Cardiac muscle cell (in vitro differentiated cells and primary cell): ENCODE data around the gene ARPC4. TPM values are rescaled to one million over a fixed set of nuclear protein-coding genes. Genes with fewer than 3 reads are reported as not detected.

Source experiments
- DNase-seq, 2 donors: peaks; one replicate each; pipeline versions ENCODE4 v3.0.0 to v3.0.0-alpha.2; 2010 to 2017; ENCODE audit warnings: low read depth in 1 of 2, low spot score in 1 of 2
- H3K27ac ChIP-seq: fragments of 200-600 bp; sonication (generic); 2 replicates; pipeline ENCODE4 v1.5.1; 2016
- H3K27me3 ChIP-seq: fragments of 200-600 bp; sonication (generic); 2 replicates; pipeline ENCODE4 v1.6.0; 2016; ENCODE audit warnings: control low read depth
- H3K36me3 ChIP-seq: fragments of 200-600 bp; sonication (generic); 2 replicates; pipeline ENCODE4 v1.5.1; 2016; ENCODE audit warnings: control low read depth
- H3K4me1 ChIP-seq: fragments of 200-600 bp; sonication (generic); 2 replicates; pipeline ENCODE4 v1.8.1; 2017; ENCODE audit warnings: low read depth, mild to moderate bottlenecking, mixed run types
- H3K4me3 ChIP-seq: fragments of 200-600 bp; sonication (generic); 2 replicates; pipeline ENCODE4 v1.5.1; 2016; ENCODE audit warnings: mild to moderate bottlenecking
- H3K9me3 ChIP-seq: fragments of 200-600 bp; sonication (generic); 2 replicates; pipeline ENCODE4 v1.5.1; 2017; ENCODE audit warnings: low read depth, mild to moderate bottlenecking, control low read depth
- CTCF ChIP-seq: IDR thresholded peaks from 2 replicates; pipeline ENCODE4 v1.5.1; 2012; ENCODE audit warnings: low read depth, mild to moderate bottlenecking, low read length
- polyA plus RNA-seq: library from polyadenylated mRNA; unstranded; fragments of >200 nt; fragmentation: Nextera tagmentation; extraction: Ambion mirVana; gene quantifications from 2 replicates; pipeline ENCODE4 v1.2.1, GENCODE V29; 2016
- total RNA-seq: library from RNA; depleted of rRNA; stranded (reverse); fragments of >200 nt; gene quantifications from 2 replicates; pipeline ENCODE4 v1.2.3, GENCODE V29; 2016

ARPC4 gene
- total and polyA plus RNA-seq, 2 experiments from 2014 or later: 114 to 138 TPM

- TF ChIP-seq CTCF: no peak
- Histone ChIP-seq H3K9me3 (no peaks in the 10 kb centered on the region), H3K36me3 (peaks cover 33% of the 10 kb centered on the region)
Observed at GRCh38 chr3:9785602-9786001, 7.3 kb upstream of the ARPC4 start.

GRCh38 chr3:9786209-9786739 is 6.6 kb upstream of the ARPC4 start:
- Histone ChIP-seq H3K9me3 (no peaks in the 10 kb centered on the region), H3K4me1 (no peaks in the 10 kb centered on the region), H3K36me3 (peaks cover 28% of the 10 kb centered on the region), H3K27ac (no peak overlapping the region), H3K27me3 (no peaks in the 10 kb centered on the region), H3K4me3 (no peak overlapping the region)
- TF ChIP-seq CTCF: no peak
- DNase-seq: no peak

More at GRCh38 chr3:9785602-9786001, 7.3 kb upstream of the ARPC4 start:
- H3K27ac ChIP-seq: peak overlapping the region; percentile 1
- H3K4me1 ChIP-seq: no peaks in the 10 kb centered on the region
- no peak overlapping the region for H3K4me3 ChIP-seq
- DNase-seq: peak in 1 of 2 donors; percentile 21
- H3K27me3 ChIP-seq: no peaks in the 10 kb centered on the region

- H3K4me1 ChIP-seq: peaks cover 5% of the 10 kb centered on the region
- H3K4me3 ChIP-seq: no peak overlapping the region
- DNase-seq: no peak
- peak overlapping the region; percentile 6 for H3K27ac ChIP-seq
- no peaks in the 10 kb centered on the region for H3K27me3 ChIP-seq
- TF ChIP-seq CTCF: peak; percentile 47
- no peaks in the 10 kb centered on the region for H3K9me3 ChIP-seq
- H3K36me3 ChIP-seq: peaks cover 26% of the 10 kb centered on the region
Observed at GRCh38 chr3:9786825-9787669, 5.8 kb upstream of the ARPC4 start.

- Histone ChIP-seq H3K27me3 (no peaks in the 10 kb centered on the region), H3K4me1 (peaks cover 5% of the 10 kb centered on the region), H3K27ac (peak overlapping the region; percentile 6), H3K36me3 (peaks cover 19% of the 10 kb centered on the region), H3K9me3 (no peaks in the 10 kb centered on the region), H3K4me3 (no peak overlapping the region)
- TF ChIP-seq CTCF: no peak
- DNase-seq: no peak
Observed at GRCh38 chr3:9787714-9788113, 5.2 kb upstream of the ARPC4 start.

- Histone ChIP-seq H3K36me3 (peaks cover 3% of the 10 kb centered on the region), H3K27ac (peak overlapping the region; percentile 100), H3K4me1 (peaks cover 13% of the 10 kb centered on the region), H3K4me3 (no peak overlapping the region), H3K9me3 (no peaks in the 10 kb centered on the region), H3K27me3 (no peaks in the 10 kb centered on the region)
- no peak for TF ChIP-seq CTCF
- no peak for DNase-seq
Observed at GRCh38 chr3:9791127-9791526, 1.8 kb upstream of the ARPC4 start.
